CD4-positive, alpha-beta T cell (primary cell): ENCODE results near the gene METTL25B. TPM values are rescaled to one million over a fixed set of nuclear protein-coding genes. Genes with fewer than 3 reads are reported as not detected.

Experiments
- ATAC-seq: fragments of 200-7000 bp; cut with Tn5 transposase; one replicate; pipeline ENCODE4 v1.10.0; 2022; ENCODE audit warnings: mild to moderate bottlenecking; ENCODE audit not compliant: poor library complexity
- CTCF ChIA-PET: fragments of 350-600 bp; sonication (Branson Sonifier 250); formaldehyde crosslinking; loops from one replicate; lab custom pipeline; 2021; ENCODE audit warnings: antibody characterized with exemption, inconsistent platforms; lab: Charles Lee
- POLR2A ChIA-PET: fragments of 350-600 bp; sonication (Branson Sonifier 250); formaldehyde crosslinking; loops from one replicate; lab custom pipeline; 2021; ENCODE audit warnings: antibody characterized with exemption, inconsistent platforms; lab: Charles Lee
- DNase-seq, 14 experiments: peaks; one replicate each; pipeline ENCODE4 v3.0.0-alpha.2; 2013 to 2020; ENCODE audit warnings: mixed read lengths in 2 of 14
- H3K27ac ChIP-seq, 2 donors: one replicate each; pipeline versions ENCODE4 v1.5.1 to v1.7.0; 2013; ENCODE audit warnings: low read length in 2 of 2, low read depth in 1 of 2, mild to moderate bottlenecking in 1 of 2
- H3K27me3 ChIP-seq, 2 experiments: 1 replicate in 1 of 2; 2 replicates in 1 of 2; pipeline versions ENCODE4 v1.6.1 to v1.7.0; 2013; ENCODE audit warnings: low read length in 2 of 2, control low read depth in 1 of 2, mild to moderate bottlenecking in 1 of 2, moderate library complexity in 1 of 2; ENCODE audit not compliant: insufficient read depth in 2 of 2, control insufficient read depth in 1 of 2
- H3K36me3 ChIP-seq: one replicate; pipeline ENCODE4 v1.6.1; 2013; ENCODE audit warnings: low read length, control low read depth; ENCODE audit not compliant: insufficient read depth
- H3K4me1 ChIP-seq: one replicate; pipeline ENCODE4 v1.6.1; 2013; ENCODE audit warnings: low read length, control low read depth; ENCODE audit not compliant: insufficient read depth
- H3K4me3 ChIP-seq: one replicate; pipeline ENCODE4 v1.5.1; 2013; ENCODE audit warnings: mild to moderate bottlenecking, low read length, moderate library complexity
- H3K9me3 ChIP-seq, 2 experiments: 1 replicate in 1 of 2; 2 replicates in 1 of 2; pipeline versions ENCODE4 v1.6.1 to v1.7.0; 2013; ENCODE audit warnings: low read length in 2 of 2, mild to moderate bottlenecking in 2 of 2, control low read depth in 1 of 2, moderate library complexity in 1 of 2; ENCODE audit not compliant: control insufficient read depth in 1 of 2, insufficient read depth in 1 of 2
- H3K27ac Mint-ChIP-seq: one replicate; pipeline ENCODE4 v1.8.0; 2020; ENCODE audit warnings: mixed read lengths
- H3K27me3 Mint-ChIP-seq: one replicate; pipeline ENCODE4 v1.8.0; 2021; ENCODE audit warnings: mixed read lengths
- H3K36me3 Mint-ChIP-seq: one replicate; pipeline ENCODE4 v1.8.0; 2021; ENCODE audit warnings: low read depth, mixed read lengths
- H3K4me1 Mint-ChIP-seq: one replicate; pipeline ENCODE4 v1.8.0; 2021; ENCODE audit warnings: low read depth, mixed read lengths
- H3K4me3 Mint-ChIP-seq: one replicate; pipeline ENCODE4 v1.8.0; 2020; ENCODE audit warnings: mild to moderate bottlenecking, mixed read lengths
- H3K9me3 Mint-ChIP-seq: one replicate; pipeline ENCODE4 v1.8.0; 2020; ENCODE audit warnings: mixed read lengths
- CTCF ChIP-seq: fragments of 200-600 bp; IDR thresholded peaks from one replicate; pipeline ENCODE4 v1.8.0; 2022; ENCODE audit warnings: antibody characterized with exemption, mild to moderate bottlenecking
- intact Hi-C, 2 experiments: fragments of 100-400 bp; cut with DNase I in 1 of 2; cut with micrococcal nuclease in 1 of 2; formaldehyde crosslinking; loops; one replicate each; pipeline versions ENCODE4 v1.15.1 to v1.9.0; 2023 to 2025; cut with DNase I, micrococcal nuclease
- total RNA-seq, 174 experiments: library from RNA in 2 of 174; stranded (reverse) in 2 of 174; gene quantifications; one replicate each; pipeline ENCODE4 v1.2.3 and lab custom pipeline; 2021 to 2026

Gene METTL25B
- total RNA-seq, 2 experiments from 2014 or later = 10.6 to 12.0 TPM

GRCh38 chr1:156746728-156747631 is 18.7 kb downstream of the METTL25B start:
- intact Hi-C loops = loop anchor here in 1 of 2 experiments (10.0 kb wide), 1 partner anchor 532 kb away; the partner anchor contains the start of gene PMF1
- ATAC-seq = no peak
- Histone ChIP-seq H3K27ac (peak overlapping the region; percentile 73 to 90), H3K36me3 (peaks cover 31% of the 10 kb centered on the region), H3K4me1 (peaks cover 61% of the 10 kb centered on the region), H3K27me3 (no peaks in the 10 kb centered on the region), H3K4me3 (peak overlapping the region; percentile 97), H3K9me3 (peaks cover 0 to 3% of the 10 kb centered on the region in 2 experiments)
- ChIA-PET POLR2A (interaction anchor here (0.9 to 1.8 kb wide), 4 partner anchors 9 to 20 kb away, joined by 3 to 13 read pairs (median 6); partner anchors contain the start of genes ISG20L2, METTL25B and PRCC), CTCF (interaction anchor here (1.5 to 1.7 kb wide), 2 partner anchors 20 to 21 kb away, joined by 4 to 7 read pairs; partner anchors contain the start of gene PRCC)
- Mint-ChIP-seq H3K27me3 (no peaks in the 10 kb centered on the region), H3K4me1 (peaks cover 61% of the 10 kb centered on the region), H3K36me3 (peaks cover 55% of the 10 kb centered on the region), H3K27ac (peak overlapping the region; percentile 85), H3K9me3 (no peaks in the 10 kb centered on the region), H3K4me3 (peak overlapping the region; percentile 96)
- TF ChIP-seq CTCF = no peak
- DNase-seq = peak; percentile 19 to 84 (median 55)

GRCh38 chr1:156747742-156748669 is 19.7 kb downstream of the METTL25B start:
- ATAC-seq = no peak
- ChIA-PET CTCF (interaction anchor here (1.5 to 1.7 kb wide), 2 partner anchors 19 to 22 kb away, joined by 4 to 7 read pairs; partner anchors contain the start of gene PRCC), POLR2A (interaction anchor here (0.9 to 1.8 kb wide), 3 partner anchors 8 to 20 kb away, joined by 3 to 13 read pairs (median 8); partner anchors contain the start of genes ISG20L2, METTL25B and PRCC)
- TF ChIP-seq CTCF = no peak
- intact Hi-C loops = loop anchor here in 1 of 2 experiments (10.0 kb wide), 1 partner anchor 533 kb away; the partner anchor contains the start of gene PMF1
- no peaks in the 10 kb centered on the region for H3K9me3 Mint-ChIP-seq
- H3K36me3 Mint-ChIP-seq = peaks cover 48% of the 10 kb centered on the region
- H3K9me3 ChIP-seq = peaks cover 0 to 3% of the 10 kb centered on the region in 2 experiments
- peak in 3 of 14 experiments; percentile 37 to 53 (median 38) for DNase-seq
- H3K27me3 Mint-ChIP-seq = no peaks in the 10 kb centered on the region
- peak overlapping the region; percentile 97 for H3K4me3 ChIP-seq
- no peaks in the 10 kb centered on the region for H3K27me3 ChIP-seq
- peaks cover 68% of the 10 kb centered on the region for H3K4me1 Mint-ChIP-seq
- H3K4me3 Mint-ChIP-seq = peak overlapping the region; percentile 96
- H3K4me1 ChIP-seq = peaks cover 65% of the 10 kb centered on the region
- H3K36me3 ChIP-seq = peaks cover 20% of the 10 kb centered on the region
- peak overlapping the region; percentile 85 for H3K27ac Mint-ChIP-seq
- H3K27ac ChIP-seq = peak overlapping the region; percentile 70 to 80
